HL-60/S4 (cell line): ENCODE measurements around the gene ITGAV.

Source experiments
- in situ Hi-C: fragments of 300-500 bp; cut with MboI; formaldehyde crosslinking; loops from 2 replicates; pipeline ENCODE4 v1.14.3; 2022; ENCODE audit warnings: low sequenced_read_pairs

ITGAV gene

DNA sequence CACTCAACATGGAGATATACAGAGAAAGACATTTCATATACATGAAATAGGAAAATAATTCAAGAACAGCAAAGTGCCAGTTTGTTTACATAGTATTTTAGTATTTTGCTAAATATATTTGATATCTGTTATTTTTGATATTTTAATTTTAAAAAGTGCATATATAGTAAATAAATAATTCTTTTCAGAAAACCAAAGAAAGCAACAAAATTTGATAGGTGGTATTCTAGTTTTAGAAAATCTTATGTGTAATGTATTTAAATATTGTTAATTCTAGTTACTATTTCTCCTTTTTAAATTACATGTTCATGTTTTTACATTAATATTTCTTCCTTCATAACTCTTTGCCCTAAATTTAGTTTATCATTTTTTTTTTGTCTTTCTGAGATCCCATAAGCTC is 69.5 kb downstream of the ITGAV start:
- in situ Hi-C loops, result no loop called here

GRCh38 chr2:186664385-186665043 is 74.7 kb downstream of the ITGAV start:
- in situ Hi-C loops, result no loop called here

- in situ Hi-C loops, result no loop called here
These were observed 79.3 kb downstream of the ITGAV start for GRCh38 chr2:186669146-186669545.

GRCh38 chr2:186670831-186671230 is 81.0 kb downstream of the ITGAV start:
- in situ Hi-C loops, result no loop called here

DNA sequence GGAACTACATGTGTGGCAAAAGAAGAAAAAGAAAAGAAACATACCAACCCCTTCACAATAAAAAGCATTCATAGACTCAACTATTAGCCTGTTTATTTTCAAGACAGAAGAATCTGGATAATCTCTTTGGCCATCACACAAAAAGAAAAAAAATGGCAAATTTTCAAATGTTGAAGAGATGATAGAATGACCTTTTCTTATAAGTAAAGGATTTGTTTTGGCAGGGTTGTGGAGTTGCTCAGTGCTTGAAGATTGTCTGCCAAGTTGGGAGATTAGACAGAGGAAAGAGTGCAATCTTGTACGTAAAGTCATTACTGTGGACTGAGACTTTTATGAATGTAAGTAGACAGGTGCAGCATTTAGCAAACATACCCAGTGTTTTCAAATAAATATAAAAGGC is 85.5 kb downstream of the ITGAV start:
- in situ Hi-C loops, result no loop called here

- in situ Hi-C loops, result no loop called here
These were observed 93.5 kb downstream of the ITGAV start for GRCh38 chr2:186683341-186683740.

DNA sequence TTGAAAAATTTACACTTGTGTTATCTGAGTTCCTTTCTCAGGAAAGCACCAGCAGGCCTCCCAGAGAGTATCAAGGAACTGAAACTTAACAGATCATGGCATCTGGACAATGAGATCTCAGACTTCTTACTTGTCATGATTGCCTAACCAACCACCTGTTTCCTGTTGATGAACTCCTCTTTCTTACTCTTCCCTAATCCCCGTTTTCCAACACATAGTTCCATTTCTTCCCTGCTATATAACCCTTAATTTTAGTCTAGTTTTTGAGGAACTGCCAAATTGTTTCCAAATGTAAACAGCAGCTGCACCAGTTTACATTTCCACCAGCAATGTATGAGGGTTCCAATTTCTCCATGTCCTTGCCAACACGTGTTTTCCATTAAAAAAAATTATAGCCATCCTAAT is 98.0 kb downstream of the ITGAV start:
- in situ Hi-C loops, result no loop called here

GRCh38 chr2:186688813-186689212 is 99.0 kb downstream of the ITGAV start:
- in situ Hi-C loops, result no loop called here

GRCh38 chr2:186690786-186691185 is 100.9 kb downstream of the ITGAV start:
- in situ Hi-C loops, result no loop called here

GRCh38 chr2:186691231-186691630 is 101.4 kb downstream of the ITGAV start:
- in situ Hi-C loops, result no loop called here

- in situ Hi-C loops, result no loop called here
These were observed 102.0 kb downstream of the ITGAV start for GRCh38 chr2:186691900-186692299.

- in situ Hi-C loops, result no loop called here
These were observed 103.6 kb downstream of the ITGAV start for GRCh38 chr2:186693446-186693832.

GRCh38 chr2:186695081-186695756 is 105.4 kb downstream of the ITGAV start:
- in situ Hi-C loops, result no loop called here

GRCh38 chr2:186696290-186696689 is 106.4 kb downstream of the ITGAV start:
- in situ Hi-C loops, result no loop called here

DNA sequence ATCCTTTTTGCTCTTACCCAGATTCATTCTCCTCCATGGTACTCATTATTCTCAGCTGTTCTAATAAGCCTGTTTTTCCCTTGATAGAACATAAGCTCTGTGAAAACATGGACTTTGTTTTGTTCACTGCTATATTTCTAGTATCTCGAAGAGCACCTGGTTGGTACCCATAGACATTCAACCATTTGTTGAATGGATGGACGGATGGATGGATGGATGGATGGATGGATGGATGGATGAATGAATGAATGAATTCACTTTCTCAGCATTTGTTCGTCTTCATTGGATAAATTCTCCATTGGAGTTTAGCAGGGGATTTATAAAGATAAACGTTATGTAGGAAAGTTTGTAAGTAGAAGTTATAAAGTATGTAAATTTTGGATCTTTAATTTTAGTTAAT is 106.9 kb downstream of the ITGAV start:
- in situ Hi-C loops, result no loop called here

- in situ Hi-C loops, result no loop called here
These were observed 107.7 kb downstream of the ITGAV start for GRCh38 chr2:186697536-186697935.

DNA sequence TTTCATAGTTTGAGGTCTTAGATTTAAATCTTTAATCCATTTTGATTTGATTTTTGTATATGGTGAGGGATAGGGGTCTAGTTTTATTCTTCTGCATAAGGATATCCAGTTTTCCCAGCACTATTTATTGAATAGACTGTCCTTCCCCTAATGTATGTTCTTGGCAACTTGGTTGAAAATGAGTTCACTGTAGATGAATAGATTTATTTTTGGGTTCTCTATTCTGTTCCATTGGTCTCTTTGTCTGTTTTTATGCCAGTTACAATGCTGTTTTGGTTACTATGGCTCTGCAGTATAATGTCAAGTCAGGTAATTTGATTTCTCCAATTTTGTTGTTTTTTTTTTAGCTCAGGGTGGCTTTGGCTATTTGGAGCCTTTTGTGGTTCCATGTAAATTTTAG is 109.9 kb downstream of the ITGAV start:
- in situ Hi-C loops, result no loop called here

- in situ Hi-C loops, result no loop called here
These were observed 112.2 kb downstream of the ITGAV start for GRCh38 chr2:186702006-186702405.

GRCh38 chr2:186702501-186702900 is 112.6 kb downstream of the ITGAV start:
- in situ Hi-C loops, result no loop called here

GRCh38 chr2:186704897-186705296 is 115.0 kb downstream of the ITGAV start:
- in situ Hi-C loops, result no loop called here

DNA sequence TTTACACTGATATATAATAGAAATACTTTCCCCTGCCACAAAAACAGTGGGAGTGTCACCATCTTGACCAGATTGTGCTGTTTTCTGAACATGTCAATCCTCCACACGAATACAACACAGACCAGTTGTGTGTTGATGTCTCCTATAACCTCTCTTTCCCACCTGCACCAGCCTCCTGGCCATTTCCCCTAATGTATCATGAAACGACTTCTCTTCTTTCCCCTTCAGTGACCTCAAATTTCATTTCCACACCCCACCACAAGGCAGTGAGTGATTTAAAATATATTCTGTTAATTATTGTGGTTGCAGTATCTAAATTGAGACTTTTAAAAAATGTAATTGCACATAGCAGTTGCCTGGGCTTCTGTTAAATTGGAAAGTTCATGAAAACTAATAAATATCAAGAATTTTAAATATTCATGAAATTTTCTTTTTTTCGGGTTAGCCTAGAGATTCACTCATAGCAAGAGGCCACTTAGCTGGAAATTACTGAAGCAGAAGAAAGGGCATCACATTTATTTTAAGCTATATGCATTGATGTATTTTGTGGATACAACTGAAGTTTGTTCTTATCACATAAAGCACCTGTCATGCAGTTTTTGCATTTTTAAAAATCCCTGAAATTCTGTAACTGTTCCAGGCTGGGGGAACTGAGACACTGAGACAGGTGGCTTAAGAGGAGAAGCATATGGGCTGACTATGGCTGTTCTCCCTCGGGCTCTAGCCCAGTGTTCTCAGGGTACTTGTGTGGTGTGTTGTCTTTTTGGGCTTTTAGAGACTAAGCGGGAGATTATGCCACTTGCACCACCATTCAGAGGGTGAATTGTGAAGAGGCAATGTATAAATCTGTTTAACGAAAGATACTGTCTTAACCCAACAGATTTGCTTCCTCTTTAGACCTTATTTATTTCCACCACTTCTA is 119.9 kb downstream of the ITGAV start:
- in situ Hi-C loops, result no loop called here

GRCh38 chr2:186713691-186714090 is 123.8 kb downstream of the ITGAV start:
- in situ Hi-C loops, result no loop called here
